ENCODE results near the gene KIF1A.

KIF1A gene

DNA sequence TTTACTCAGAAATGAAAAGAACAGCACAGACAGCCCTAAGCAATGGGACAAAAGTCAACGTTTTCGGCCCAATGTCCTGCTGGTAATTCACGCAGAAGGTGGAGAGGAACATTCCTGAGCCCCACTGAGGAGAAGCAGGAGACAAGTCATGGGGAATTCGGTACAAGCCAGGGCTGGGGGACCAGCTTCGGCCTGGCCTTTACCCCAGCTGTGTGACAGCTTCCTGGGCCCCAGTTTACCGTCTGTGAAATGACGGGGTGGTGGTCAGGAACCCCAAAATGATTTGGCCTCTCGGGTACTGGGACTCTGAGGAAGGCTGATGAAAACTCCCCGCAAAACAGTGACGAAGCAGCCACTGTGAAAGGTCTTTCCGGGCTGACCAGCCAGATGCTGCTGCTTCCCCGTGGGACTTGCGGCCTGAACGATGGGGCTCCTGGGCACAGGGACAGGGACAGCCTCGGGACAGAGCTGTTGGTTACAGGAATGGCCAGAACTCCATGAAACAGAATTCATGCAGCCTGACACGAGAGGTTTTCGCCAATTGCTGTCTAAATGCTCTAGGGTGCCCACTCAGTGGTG is 21.6 kb downstream of the KIF1A start:
- DNase-seq, result no peak

DNA sequence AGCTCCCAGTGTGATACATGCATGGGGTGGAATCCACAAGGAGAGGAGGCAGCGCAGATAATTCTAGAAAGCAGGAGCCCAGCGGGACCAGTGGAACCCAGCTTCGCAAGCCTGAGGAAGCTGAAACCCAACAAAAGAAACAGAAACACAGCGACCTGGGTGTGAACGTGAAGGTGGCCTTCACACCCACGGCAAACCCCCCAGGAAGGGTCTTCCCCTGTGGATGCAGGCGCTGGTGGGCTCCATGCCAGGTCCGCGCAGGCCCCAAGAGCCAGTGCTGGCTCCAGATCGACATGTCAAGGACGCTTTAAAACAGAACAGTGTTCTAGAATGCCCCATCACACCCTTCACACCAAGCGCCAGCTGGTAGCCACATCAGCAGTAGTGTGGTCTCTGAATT is 22.1 kb downstream of the KIF1A start:
- no peak for DNase-seq

DNA sequence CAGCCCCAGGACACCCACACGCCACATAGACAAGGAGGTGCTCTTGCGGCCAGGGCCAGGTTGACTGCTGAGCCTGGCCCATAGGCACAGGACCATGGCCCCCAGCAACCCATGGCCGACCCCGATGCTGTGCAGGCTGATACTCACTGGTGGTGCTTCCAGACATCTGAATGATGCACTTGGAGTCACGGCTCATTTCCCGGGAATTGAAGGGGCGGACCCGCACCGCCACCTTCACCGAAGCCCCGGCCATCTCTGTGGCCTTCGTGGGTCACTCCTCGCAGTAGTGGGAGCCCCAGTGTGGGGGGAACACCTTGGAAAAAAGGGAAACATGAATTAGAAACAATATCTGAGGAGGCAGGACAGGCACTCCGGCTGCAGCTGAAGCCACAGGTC is 22.5 kb downstream of the KIF1A start:
- DNase-seq, result no peak

DNA sequence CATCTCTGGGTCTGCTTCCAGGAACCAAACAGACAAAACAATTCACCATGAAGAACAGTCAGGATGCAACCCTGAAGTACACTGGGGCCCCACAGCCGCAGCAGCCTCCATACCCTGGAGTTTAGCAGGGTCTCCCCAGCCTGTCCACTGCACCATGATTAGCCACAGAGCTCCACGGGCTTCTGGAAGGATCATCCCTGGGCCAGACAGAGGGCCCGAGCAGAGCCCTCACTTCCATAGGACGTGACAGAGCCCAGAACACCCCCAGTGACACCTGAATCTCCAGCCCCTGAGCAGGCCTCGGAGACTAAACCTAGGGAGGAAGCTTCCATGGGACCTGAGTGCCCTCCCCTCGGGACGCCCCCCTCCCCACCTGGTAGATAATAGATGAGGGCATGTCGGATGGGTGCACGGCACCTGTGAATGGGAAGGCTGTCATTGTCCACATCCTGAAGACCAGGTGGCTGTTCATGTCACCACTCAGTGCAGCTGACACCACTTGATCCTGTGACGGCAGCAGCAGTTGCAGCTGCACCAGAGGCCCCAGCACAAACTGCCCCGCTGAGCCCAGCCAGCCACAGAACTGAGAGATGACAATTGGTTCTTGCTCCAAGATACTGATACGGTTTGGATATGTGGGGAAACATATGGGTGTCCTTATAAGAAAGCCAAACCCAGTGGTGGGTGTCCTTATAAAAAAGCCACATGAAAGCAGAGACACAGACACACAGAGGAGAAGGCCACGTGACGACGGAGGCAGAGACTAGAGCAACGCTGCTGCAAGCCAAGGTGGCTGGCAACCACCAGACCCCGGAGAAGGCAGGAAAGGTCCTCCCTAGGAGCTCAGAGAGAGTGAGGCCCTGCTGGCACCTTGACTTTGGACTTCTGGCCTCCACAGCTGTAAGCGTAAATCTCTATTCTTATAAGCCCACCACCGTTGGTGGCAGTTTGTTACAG is 23.2 kb downstream of the KIF1A start:
- DNase-seq, result no peak

DNA sequence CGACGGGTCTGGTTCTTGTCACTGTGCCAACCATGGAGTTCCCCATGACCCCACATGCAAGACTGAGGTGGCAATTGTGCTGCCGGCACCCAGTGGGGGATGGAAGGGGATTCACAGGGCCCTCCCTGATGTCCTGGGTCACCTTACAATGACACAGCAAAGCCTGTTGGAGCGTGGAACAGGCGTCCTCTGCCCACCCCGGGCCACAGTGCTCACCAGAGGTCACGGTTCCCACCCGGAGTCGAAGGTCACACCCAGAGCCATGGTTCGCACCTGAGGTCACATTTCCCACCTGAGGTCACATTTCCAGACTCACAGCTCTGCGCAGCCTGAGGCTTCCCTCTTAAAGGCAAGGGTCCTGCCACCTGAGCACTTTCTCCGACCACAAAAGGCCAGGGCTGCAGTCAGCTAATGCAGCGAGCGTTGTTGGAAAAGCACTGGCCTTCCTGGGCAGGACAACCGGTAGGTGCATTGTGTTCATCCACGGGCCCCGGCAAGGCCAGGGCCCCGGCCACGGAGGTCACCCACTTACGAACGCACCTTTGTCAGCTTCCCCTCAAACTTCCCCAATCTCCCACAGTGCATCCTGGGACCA is 24.0 kb downstream of the KIF1A start:
- no peak for DNase-seq

DNA sequence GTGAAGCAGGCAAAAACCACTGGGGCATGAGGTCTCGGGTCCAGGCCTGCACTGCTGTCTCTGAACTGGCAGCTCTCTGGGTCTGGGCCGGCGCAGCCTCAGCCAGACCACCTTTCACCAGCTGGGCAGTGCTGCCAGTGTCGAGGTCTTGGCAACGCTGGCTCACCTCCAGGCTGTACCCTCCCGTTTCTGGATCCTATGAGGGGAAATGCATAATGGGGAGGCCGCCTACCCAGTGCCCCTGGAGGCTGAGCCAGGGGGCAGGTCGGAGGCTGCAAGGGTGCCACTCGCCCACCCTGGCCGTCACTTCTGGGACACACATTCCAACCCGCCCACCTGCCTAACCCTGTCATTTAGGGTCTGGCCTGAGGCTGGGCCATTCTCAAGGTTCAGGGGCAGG is 24.6 kb downstream of the KIF1A start:
- DNase-seq, result no peak

DNA sequence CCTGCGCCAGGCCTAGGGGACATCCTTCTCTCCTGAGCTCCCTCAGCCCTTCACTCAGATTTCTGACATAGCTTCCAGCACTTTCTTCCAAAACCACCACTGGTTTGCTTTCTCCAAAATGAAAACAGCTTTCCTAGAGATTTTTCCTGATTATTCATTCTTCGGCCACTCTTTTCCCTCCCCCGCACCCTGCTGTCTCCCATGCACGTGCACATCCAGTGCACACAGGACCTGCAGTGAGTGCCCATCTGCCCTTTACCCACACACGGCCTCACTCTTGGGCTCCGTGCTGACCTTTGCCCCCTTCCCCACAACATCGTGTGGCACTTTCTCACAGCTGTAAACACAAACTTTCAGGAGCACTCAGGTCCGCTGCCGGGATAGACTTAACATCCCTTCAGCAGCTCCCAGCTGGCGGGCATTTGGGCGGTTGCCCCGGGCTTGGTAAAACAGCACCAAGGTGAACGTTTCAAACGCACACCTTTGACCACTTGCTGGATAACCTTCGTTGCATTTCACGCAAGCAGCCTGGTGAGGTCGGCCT is 25.8 kb downstream of the KIF1A start:
- no peak for DNase-seq

DNA sequence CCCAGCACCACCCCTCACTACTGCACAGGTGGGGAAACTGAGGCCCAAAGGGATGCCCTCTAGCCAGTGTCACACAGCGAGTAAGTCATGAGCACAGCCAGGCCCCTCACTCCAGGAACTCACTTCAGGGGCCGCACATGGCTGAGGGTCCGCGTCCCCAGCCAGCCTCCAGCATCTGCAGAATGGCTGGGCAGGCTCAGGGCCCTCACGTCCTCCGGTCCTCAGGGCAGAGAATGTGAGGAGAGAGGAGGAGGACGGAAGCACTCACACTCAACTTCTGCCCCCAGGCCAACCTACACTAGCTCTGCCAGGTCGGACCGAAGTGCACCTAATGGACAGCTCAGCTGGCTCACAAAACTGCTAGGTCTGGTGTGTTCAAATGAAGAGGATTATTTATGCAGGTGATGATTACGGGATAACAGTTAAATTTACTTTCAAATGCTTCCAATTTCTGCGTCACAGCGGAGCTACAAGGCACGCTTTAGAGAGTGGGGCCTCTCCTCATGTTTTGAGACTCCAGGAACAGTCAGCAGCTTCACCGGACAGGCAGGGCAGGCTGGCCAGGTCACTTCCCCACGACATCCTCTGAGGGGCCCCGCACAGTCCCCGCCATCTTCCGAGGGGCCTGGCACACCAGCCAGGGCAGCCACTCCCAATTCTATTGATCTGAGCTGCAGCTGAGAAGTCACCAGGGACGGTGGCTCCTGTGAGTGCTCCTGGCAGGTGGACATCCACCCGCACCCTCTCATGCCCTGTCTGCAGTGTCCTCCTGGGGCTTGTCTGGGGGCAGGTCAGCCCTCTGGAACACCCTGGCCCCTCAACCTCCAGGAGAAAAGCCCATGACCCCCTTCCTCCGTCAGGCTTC is 26.5 kb downstream of the KIF1A start:
- DNase-seq, result no peak

DNA sequence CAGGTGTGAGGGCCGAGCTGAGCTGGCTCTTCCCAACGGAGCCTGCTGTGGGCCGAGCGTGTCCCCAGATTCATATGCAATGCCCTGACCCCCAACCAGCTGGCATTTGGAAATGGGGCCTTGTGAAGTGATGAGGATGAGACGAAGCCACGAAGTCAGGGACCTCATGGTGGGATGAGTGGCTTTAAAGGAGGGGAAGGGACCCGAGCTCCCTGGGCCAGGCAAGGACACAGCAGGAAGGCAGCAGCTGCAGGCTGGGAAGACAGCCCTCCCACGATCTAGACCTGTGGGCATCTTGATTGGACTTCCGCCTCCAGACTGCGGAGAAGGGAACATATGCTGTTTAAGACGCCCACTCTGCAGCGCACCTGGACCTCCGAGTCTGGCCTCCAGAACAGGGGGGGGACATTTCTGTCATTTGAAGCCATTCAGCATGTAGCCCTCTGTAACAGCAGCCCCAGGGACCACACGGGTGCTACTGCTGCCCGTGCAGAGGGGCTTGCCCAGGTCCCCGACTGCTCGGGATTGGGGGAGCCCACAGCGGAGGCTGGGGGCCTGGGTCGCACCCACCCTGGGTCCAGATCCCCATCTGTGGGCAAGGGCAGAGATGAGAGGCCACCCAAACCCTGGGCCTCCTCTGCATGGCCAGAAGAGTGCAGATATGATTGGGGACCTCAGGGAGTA is 27.2 kb downstream of the KIF1A start:
- DNase-seq, result no peak

DNA sequence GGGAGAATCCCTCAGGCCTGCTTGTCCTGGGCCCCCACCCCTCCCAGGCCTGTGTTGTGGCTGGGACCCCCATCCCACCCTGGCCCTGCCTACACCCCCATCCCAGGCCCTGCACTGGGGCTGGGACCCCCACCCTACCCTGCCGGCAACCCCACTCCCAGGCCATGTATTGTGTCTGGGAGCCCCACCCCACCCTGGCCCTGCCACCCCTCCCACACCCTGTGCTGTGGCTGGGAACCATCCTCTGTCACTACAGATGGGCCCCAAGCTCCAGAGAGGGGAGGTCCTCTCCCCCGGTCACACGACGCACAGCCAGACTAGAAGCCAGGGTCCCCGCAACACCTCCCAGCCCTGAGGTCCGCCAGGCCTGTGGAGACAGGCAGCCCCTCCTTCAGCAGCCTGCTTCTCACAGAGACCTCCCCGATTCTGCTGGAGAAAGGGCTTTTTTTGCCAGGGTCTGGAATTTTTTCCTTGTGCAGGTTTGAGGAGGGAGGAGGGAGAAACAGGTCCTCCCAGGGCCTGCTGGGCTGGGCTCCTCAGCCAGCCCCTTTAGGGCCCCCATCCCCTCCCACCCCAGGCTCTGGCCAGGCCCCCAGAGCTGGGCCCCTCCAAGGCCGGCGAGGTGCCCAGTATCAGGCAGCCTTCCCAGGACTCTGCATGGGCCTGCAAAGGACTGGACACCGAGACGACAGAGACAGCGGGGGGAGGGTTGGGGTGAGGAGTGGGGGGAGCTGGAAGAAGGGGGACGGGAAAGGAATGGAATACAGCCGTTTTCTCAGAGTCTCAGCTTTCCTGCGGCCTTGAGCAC is 28.0 kb downstream of the KIF1A start:
- DNase-seq, result no peak

DNA sequence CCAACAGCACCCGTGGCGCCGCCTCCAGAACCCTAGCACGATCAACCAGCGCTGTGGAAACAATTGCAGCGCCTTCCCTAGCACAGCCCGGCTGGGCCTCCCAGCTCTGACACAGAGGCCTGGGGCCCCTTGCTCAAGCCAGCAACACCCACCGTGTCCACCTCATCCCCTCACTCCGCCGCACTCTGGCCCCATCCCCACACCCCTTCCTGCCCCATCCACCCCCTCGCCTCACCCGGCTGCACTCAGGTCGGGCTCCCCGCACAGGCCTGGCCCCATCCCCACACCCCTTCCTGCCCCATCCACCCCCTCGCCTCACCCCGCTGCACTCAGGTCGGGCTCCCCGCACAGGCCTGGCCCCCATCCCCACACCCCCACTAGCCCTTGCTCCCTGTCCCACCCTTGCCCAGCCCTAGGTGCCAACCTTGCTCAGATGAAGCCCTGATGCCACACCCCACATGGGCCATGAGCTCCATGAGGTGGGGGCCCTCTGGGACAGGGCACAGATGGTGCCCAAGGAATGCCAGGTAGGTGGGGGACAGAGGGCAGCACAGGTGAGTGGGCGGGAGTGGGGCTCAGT is 28.7 kb downstream of the KIF1A start:
- DNase-seq, result no peak

DNA sequence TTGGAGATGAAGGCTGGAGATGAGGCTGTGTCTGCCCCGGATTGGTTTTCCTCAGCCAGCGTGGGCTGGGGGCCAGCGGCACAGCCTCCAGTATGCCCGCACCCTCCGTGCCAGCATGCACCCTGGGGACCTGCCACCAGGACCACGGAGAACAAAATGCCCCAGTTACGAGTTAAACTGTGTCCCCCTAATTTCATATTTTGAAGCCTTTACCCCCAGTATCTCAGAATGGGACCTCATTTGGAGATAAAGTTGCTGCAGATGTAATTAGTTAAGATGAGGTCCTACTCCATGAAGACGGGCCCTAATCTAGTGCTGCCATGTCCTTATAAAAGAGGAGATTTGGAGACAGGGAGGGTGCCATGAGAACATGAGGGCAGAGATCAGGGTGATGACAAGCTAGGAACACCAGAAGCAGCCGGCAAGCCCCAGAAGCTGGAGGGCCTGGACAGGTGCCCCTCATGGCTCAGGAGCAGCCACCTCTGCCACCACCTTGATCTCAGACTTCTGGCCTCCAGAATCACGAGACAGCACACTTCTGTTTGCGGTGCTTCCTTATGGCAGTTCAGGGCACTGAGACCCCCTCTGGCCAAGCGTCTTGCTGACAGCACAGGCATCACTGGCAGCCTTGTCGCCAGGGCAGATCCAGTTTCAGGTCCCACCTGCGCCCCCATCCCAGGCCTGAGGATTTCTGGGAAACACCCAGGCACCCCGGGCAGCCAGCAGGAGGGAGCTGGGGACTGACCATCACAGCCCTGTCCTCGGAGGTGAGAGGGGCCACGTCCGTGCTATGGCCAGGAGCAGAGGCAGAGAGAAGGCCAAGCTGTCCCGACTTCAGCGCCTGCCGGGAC is 29.4 kb downstream of the KIF1A start:
- DNase-seq, result no peak

DNA sequence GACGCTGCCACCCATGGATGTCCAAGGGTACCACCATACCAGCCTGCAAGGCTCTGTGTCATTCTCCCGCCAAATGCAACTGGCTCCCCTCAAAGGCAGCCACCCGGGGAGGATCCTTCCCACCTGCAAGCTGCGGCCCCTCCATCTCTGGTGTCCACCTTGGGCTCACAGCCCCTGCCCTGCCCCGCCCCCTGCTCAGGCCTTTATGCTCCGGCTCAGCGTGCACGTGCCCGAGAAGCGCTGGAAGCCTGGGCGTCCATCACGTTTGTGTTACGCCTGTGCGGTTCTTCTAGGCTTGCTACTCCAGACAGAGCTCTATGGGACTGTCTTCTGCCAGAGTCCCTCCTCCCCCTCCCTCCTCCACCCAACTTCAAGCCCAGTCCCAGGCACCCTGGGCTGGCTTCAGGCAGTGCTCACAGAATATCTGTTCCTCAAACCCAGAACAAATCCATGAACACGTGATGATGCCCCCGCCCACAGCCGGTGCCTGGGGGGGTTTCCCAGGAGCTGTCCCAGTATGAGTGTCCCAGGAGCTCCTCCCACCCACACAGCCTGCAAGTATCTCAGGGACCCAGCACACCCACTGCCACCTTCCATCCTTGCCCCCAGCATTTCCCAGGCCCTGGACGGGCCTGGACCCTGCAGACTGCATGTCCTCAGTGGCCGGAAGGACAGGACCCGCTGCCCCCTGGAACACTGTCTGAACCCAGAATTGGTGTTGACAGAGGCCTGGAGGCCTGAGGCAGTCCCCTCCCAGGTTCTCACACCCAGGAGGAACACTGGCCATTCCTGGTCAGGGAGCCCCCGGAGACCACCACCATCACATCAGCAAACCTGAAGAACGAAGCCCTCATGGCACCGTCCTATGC is 30.3 kb downstream of the KIF1A start:
- DNase-seq, result peak; percentile 43

DNA sequence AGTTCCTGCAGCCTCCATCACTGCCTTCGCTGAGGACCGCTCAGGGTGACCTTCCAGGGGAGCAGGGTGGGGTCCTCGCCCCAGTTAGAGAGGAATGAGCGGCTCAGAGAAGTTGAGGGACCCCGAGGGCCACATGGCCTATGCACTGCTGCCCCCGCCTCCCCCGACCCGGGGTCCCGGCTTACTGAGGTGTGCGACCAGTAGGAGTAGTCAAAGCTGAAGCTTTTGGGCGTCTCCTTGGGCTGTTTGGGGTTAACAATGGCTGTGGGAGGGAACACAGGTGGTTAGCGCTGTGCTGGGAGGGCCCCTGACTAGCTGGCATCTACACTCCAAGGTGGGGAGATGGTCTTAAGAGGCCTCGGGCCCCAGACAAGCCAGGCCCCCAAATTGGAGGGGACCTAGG is 31.0 kb downstream of the KIF1A start:
- DNase-seq, result no peak

DNA sequence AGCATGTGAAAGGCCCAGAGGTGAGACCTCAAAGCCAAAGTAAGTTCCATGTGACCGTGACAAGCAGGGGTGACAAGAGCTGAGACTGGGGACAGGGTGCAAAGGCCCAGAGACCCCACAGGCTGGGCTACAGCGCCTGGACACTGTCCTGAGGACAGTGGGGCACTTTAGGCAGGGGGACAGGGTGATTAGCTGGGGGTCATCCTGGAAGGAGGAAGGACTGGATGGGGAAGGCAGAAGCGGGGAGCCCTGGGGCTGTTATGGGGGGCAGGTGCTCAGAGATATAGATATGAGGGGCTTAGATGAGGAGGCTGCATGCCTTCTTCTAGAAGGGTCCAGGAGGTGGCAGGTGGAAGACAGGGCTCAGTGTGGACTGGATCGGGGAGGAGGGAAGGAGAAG is 31.5 kb downstream of the KIF1A start:
- DNase-seq, result no peak

DNA sequence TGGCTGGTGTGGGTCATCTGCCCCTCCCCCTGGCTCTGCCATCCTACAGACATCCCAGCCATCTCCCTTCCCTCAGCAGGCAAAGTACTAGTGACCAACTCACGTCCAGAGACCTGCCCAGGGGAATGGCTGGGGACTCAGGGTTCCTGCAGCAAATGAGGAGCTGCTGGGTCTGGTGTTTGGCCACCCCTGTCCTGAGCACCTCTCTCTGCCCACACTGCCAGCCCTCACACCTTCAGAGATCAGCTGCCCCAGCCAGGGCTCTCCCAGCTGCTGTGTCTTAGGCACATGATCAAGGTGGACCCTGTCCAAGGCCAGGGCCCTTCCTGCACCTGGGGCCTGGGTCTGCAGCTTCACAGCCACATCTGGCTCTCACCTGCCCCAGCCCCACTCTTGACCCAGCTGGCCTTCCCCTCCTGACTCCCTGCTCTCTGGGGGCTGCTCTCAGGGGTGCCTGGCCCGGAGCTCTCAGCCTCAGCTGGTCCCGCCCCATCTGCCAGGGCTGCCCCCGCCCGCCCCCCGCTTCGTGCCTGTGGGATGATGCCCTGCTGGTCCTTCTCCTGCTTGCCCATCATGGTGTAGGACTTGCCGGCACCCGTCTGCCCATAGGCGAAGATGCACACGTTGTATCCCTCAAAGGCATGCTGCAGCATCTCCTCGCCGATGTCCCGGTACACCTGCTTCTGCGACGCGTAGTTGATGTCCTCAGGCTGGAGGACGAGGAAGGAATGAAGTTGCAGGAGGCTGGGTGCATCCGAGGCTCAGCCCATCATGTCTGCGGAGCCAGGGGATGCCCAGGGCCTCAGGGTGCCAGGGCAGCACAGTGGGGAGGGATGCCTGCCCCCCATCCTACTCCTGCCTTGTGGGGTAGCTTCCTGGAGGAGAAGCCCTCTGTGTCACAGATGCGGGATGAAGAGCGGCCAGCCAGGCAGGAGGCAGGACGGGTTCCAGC is 32.2 kb downstream of the KIF1A start:
- DNase-seq, result no peak

DNA sequence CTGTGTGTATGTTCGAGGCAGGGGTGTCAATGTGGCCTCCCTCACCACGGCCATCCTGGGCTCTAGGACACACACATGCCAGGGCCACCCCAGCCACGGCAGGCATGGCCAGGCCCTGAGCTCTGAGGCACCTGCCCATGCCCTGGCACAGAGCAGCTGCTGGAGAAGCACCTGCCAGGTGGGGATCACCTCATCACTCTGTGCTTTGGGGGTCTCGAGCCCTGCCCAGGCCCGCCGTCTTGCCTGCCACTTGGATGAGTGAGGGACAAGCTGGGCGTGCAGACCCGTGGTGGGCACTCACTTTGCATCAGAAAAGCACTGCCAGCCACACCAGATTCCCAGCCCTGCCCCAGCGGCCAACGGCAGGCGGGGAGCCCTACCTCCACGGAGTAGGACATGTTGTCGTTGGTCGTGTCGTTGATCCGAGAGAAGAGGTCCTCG is 33.1 kb downstream of the KIF1A start:
- no peak for DNase-seq
